ENCODE measurements around the gene MSLN. TPM values are rescaled to one million over a fixed set of nuclear protein-coding genes. Genes with fewer than 3 reads are reported as not detected.

Gene MSLN
- total and polyA plus RNA-seq, 2 of the 8 experiments (the other 6 are each of a cell fraction or from before 2014, with no cell fraction given): 0.28 to 0.50 TPM

- no peak for TF ChIP-seq CTBP2 (IDR thresholded peaks at IDR 0.05; ENCODE audit: borderline replicate concordance, insufficient read depth, insufficient read length, low read length)
- no peak for TF ChIP-seq SP2 (IDR thresholded peaks at IDR 0.05; ENCODE audit: low read length)
- TF ChIP-seq NANOG (IDR thresholded peaks at IDR 0.05; ENCODE audit: insufficient read depth, low read depth, low read length, poor library complexity, severe bottlenecking): no peak
These were observed 13.8 kb downstream of the MSLN start (continued) for GRCh38 chr16:774086-775001.
